PFSK-1 (cell line): ENCODE data around the gene IGF2BP2.

Source experiments
- POLR2AphosphoS5 ChIP-seq: IDR thresholded peaks from 2 replicates; pipeline ENCODE4 v1.6.1; 2012; ENCODE audit warnings: low read depth, mild to moderate bottlenecking, control low read depth, low read length, moderate library complexity
- SIN3A ChIP-seq: IDR thresholded peaks from 2 replicates; pipeline ENCODE4 v1.6.1; 2012; ENCODE audit warnings: mild to moderate bottlenecking, low read length, moderate library complexity, borderline replicate concordance; ENCODE audit not compliant: insufficient read depth
- TAF1 ChIP-seq: IDR thresholded peaks from 2 replicates; pipeline ENCODE4 v1.6.1; 2012; ENCODE audit warnings: low read length, control low read depth, borderline replicate concordance; ENCODE audit not compliant: insufficient read depth
- TF ChIP-seq, protein P1 (sequence below), 2 experiments: IDR thresholded peaks; 2 replicates each; pipeline versions ENCODE4 v1.6.1 to v1.8.0; 2011 to 2012; ENCODE audit warnings: low read depth in 2 of 2, low read length in 2 of 2, control low read depth in 1 of 2, inconsistent platforms in 1 of 2, mild to moderate bottlenecking in 1 of 2, moderate library complexity in 1 of 2; ENCODE audit not compliant: insufficient read depth in 1 of 2

DNA sequence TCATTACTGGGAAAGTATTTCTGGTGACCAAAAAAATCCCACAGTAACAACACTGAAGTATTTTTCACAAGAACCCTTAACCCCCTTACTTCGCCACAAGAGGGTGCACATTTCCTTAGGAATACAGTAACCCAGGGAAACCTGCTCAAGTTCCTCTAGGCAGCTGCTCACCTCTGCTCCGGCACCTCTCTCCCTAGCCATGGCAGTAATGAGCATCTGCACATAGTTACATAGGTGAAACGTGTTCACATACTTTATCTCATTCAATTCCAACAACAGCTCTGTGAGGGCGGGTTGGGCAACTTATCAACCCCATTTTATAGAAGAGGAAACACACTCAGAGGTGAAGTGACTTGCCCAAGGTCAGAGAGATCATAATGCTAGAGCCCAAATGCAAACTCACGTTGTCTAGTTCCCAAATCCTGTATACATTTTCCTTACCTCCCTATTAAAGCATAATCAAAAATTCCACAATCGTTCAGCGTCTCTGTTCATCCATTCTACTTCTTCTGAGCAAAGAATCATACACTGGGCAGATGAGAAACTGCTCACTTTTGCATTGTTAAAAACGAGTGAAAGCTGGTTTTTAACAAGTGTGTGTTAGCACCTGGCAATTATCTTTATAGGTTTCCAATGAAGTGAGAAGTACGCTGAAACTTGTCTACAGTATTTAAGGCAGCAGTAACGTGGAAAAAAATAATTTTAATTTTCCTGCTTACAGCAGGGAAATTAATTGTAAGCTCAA, 90.7 kb downstream of the IGF2BP2 start:
- TF ChIP-seq POLR2AphosphoS5 = no peak
- TF ChIP-seq, protein P1, sequence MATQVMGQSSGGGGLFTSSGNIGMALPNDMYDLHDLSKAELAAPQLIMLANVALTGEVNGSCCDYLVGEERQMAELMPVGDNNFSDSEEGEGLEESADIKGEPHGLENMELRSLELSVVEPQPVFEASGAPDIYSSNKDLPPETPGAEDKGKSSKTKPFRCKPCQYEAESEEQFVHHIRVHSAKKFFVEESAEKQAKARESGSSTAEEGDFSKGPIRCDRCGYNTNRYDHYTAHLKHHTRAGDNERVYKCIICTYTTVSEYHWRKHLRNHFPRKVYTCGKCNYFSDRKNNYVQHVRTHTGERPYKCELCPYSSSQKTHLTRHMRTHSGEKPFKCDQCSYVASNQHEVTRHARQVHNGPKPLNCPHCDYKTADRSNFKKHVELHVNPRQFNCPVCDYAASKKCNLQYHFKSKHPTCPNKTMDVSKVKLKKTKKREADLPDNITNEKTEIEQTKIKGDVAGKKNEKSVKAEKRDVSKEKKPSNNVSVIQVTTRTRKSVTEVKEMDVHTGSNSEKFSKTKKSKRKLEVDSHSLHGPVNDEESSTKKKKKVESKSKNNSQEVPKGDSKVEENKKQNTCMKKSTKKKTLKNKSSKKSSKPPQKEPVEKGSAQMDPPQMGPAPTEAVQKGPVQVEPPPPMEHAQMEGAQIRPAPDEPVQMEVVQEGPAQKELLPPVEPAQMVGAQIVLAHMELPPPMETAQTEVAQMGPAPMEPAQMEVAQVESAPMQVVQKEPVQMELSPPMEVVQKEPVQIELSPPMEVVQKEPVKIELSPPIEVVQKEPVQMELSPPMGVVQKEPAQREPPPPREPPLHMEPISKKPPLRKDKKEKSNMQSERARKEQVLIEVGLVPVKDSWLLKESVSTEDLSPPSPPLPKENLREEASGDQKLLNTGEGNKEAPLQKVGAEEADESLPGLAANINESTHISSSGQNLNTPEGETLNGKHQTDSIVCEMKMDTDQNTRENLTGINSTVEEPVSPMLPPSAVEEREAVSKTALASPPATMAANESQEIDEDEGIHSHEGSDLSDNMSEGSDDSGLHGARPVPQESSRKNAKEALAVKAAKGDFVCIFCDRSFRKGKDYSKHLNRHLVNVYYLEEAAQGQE (IDR thresholded peaks at IDR 0.05; ENCODE audit: insufficient read depth in 1 of 2, low read depth in 2 of 2, low read length in 2 of 2) = no peak
- no peak for TF ChIP-seq TAF1
- no peak for TF ChIP-seq SIN3A
